ENCODE data around the gene ECM2. TPM values are rescaled to one million over a fixed set of nuclear protein-coding genes. Genes with fewer than 3 reads are reported as not detected.

The ECM2 gene
- polyA plus RNA-seq, 1 of the 3 experiments (the other 2 are of a cell fraction), result 0.20 TPM

- TF ChIP-seq IRF3 (IDR thresholded peaks at IDR 0.05; ENCODE audit: low read depth, low read length) (no peak), RAD21 (IDR thresholded peaks at IDR 0.05; ENCODE audit: low read length) (no peak), NFIC (IDR thresholded peaks at IDR 0.05; ENCODE audit: borderline replicate concordance) (peak; percentile 90), POLR2AphosphoS5 (IDR thresholded peaks at IDR 0.05; ENCODE audit: low read depth, low read length) (peak; percentile 43; the same call in 1 of the 2 replicates), MAX (IDR thresholded peaks at IDR 0.05; ENCODE audit: low read depth) (peak; percentile 67; the same call in 1 of the 2 replicates), EZH2phosphoT487 (IDR thresholded peaks at IDR 0.05; ENCODE audit: borderline replicate concordance, low read depth) (no peak), ZBTB33 (IDR thresholded peaks at IDR 0.05; ENCODE audit: borderline replicate concordance, low read depth) (no peak), FOSL2 (IDR thresholded peaks at IDR 0.05; ENCODE audit: borderline replicate concordance, low read depth) (peak; percentile 48; the same call in 1 of the 2 replicates), JUND (IDR thresholded peaks at IDR 0.05) (peak; percentile 53), CTCF (IDR thresholded peaks at IDR 0.05) (no peak), ELF1 (IDR thresholded peaks at IDR 0.05) (no peak), REST (IDR thresholded peaks at IDR 0.05; ENCODE audit: low read depth, low read length) (no peak; the same call in 1 of the 2 replicates), USF2 (IDR thresholded peaks at IDR 0.05; ENCODE audit: borderline replicate concordance, low read depth, low read length) (no peak)
These were observed 29.5 kb downstream of the ECM2 start (continued) for GRCh38 chr9:92506184-92506857.

Data from SK-N-SH (cell line).